PC-3 (cell line): Measurements from ENCODE around the gene AGAP3. TPM values are rescaled to one million over a fixed set of nuclear protein-coding genes. Genes with fewer than 3 reads are reported as not detected.

Experiments
- ATAC-seq: fragments of 200-7000 bp; cut with Tn5 transposase; 2 replicates; pipeline ENCODE4 v1.9.1; 2020; ENCODE audit warnings: mild to moderate bottlenecking, moderate library complexity
- BruUV-seq: library from RNA; stranded (reverse); fragments of 400-500 nt; replicated peaks from 2 replicates; lab custom pipeline; 2021; lab: Mats Ljungman, UMichigan
- CTCF ChIA-PET: fragments of 300-600 bp; sonication (Branson Sonifier 250); formaldehyde crosslinking; loops from one replicate; lab custom pipeline; 2022; ENCODE audit warnings: antibody characterized with exemption; lab: Charles Lee
- POLR2A ChIA-PET: fragments of 300-600 bp; sonication (Branson Sonifier 250); formaldehyde crosslinking; loops from one replicate; lab custom pipeline; 2022; ENCODE audit warnings: antibody characterized with exemption; ENCODE audit not compliant: unreplicated experiment; lab: Charles Lee
- DNase-seq: peaks from one replicate; pipeline ENCODE4 v3.0.0-alpha.2; 2015
- H2AFZ ChIP-seq: fragments of 300-600 bp; sonication (generic); 2 replicates; pipeline ENCODE4 v1.6.0; 2016; ENCODE audit warnings: antibody characterized with exemption, low read length
- H3F3A ChIP-seq: fragments of 300-600 bp; sonication (generic); one replicate; pipeline ENCODE4 v1.6.0; 2017; ENCODE audit warnings: antibody characterized with exemption, low read length, control low read depth, mild to moderate bottlenecking; ENCODE audit not compliant: unreplicated experiment
- H3K27ac ChIP-seq: fragments of 300-600 bp; sonication (generic); 2 replicates; pipeline ENCODE4 v1.5.1; 2016; ENCODE audit warnings: mild to moderate bottlenecking, low read length
- H3K27me3 ChIP-seq: fragments of 300-600 bp; sonication (generic); 2 replicates; pipeline ENCODE4 v1.6.1; 2016; ENCODE audit warnings: low read length, mixed read lengths
- H3K36me3 ChIP-seq: fragments of 300-600 bp; sonication (generic); 2 replicates; pipeline ENCODE4 v1.6.1; 2016; ENCODE audit warnings: low read depth, mixed run types, low read length, mixed read lengths
- H3K4me1 ChIP-seq: fragments of 300-600 bp; sonication (generic); 2 replicates; pipeline ENCODE4 v1.5.1; 2016; ENCODE audit warnings: low read length; ENCODE audit not compliant: insufficient read depth
- H3K4me2 ChIP-seq: fragments of 300-600 bp; sonication (generic); 2 replicates; pipeline ENCODE4 v1.6.0; 2016; ENCODE audit warnings: low read length
- H3K4me3 ChIP-seq: fragments of 300-600 bp; sonication (generic); 2 replicates; pipeline ENCODE4 v1.5.1; 2016; ENCODE audit warnings: mild to moderate bottlenecking, low read length, mixed read lengths
- H3K79me2 ChIP-seq: fragments of 300-600 bp; sonication (generic); 2 replicates; pipeline ENCODE4 v1.6.1; 2017; ENCODE audit warnings: low read length, mixed read lengths
- H3K9ac ChIP-seq: fragments of 300-600 bp; sonication (generic); 2 replicates; pipeline ENCODE4 v1.6.0; 2016; ENCODE audit warnings: mild to moderate bottlenecking, low read length
- H3K9me2 ChIP-seq: fragments of 300-600 bp; sonication (generic); replicated peaks from 2 replicates; pipeline ENCODE4 v1.6.1; 2016; ENCODE audit warnings: mixed run types, low read length, mixed read lengths
- H3K9me3 ChIP-seq: fragments of 300-600 bp; sonication (generic); 2 replicates; pipeline ENCODE4 v1.6.1; 2016; ENCODE audit warnings: low read length, mixed read lengths
- H4K20me1 ChIP-seq: fragments of 300-600 bp; sonication (generic); 2 replicates; pipeline ENCODE4 v1.6.1; 2016; ENCODE audit warnings: low read length, mixed read lengths
- CTCF ChIP-seq: fragments of 300-600 bp; sonication (generic); conservative IDR thresholded peaks from 2 replicates; pipeline ENCODE4 v1.5.1; 2017; ENCODE audit warnings: antibody characterized with exemption, low read depth, mild to moderate bottlenecking, low read length
- EZH2 ChIP-seq: fragments of 300-600 bp; sonication (generic); IDR thresholded peaks from one replicate; pipeline ENCODE4 v1.6.1; 2017; ENCODE audit warnings: antibody characterized with exemption, mild to moderate bottlenecking, low read length; ENCODE audit not compliant: unreplicated experiment
- EZH2phosphoT487 ChIP-seq: fragments of 300-600 bp; sonication (generic); IDR thresholded peaks from 2 replicates; pipeline ENCODE4 v1.6.1; 2018; ENCODE audit warnings: mild to moderate bottlenecking, antibody characterized with exemption, low read length, borderline replicate concordance
- intact Hi-C: fragments of 100-400 bp; cut with micrococcal nuclease; formaldehyde crosslinking; loops from 2 replicates; pipeline ENCODE4 v1.9.0; 2023
- total RNA-seq: library from RNA; depleted of rRNA; stranded (reverse); fragments of >200 nt; gene quantifications from 2 replicates; pipeline ENCODE4 v1.2.3, GENCODE V29; 2014

AGAP3 gene
- total RNA-seq, 1 experiment from 2014 or later, result 53.5 TPM

- Histone ChIP-seq H3K36me3 (no peaks in the 10 kb centered on the region), H3K9me3 (no peaks in the 10 kb centered on the region), H3K27ac (no peak overlapping the region), H3K27me3 (no peaks in the 10 kb centered on the region), H3K4me3 (no peak overlapping the region), H2AFZ (no peak overlapping the region), H3F3A (no peaks in the 10 kb centered on the region), H3K4me2 (no peak overlapping the region), H4K20me1 (peaks cover 5% of the 10 kb centered on the region; the same call in 1 of the 2 replicates), H3K4me1 (no peaks in the 10 kb centered on the region), H3K9me2 (no peaks in the 10 kb centered on the region), H3K79me2 (peaks cover 88% of the 10 kb centered on the region), H3K9ac (no peak overlapping the region)
- intact Hi-C loops, result no loop called here
- BruUV-seq, result no TSS peak
- CTCF ChIA-PET, result no interaction called here
- POLR2A ChIA-PET, result no interaction called here
- ATAC-seq (no peak), DNase-seq (no peak)
- TF ChIP-seq EZH2 (no peak), CTCF (no peak), EZH2phosphoT487 (no peak)
These were observed 13.4 kb downstream of the AGAP3 start for GRCh38 chr7:151099486-151100211.

DNA sequence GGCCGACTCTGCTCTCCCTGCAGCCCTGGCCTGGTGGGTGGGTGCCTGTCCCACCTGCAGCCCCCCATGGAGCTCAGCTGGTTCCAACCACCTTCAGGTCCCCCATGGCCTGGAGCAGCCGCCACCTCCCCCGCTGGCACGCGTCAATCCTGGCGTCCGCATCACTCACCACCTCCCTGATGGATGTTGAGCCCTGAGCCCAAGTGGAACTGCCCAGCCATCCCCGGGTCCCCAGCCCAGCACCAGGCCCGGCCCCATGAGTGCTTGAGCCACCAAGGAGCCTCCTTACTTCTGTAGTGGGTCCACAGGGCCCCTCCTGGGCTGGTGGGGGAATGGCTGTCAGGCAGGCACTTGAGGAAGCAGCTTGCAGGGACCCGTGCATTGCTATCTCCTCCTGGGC lies 14.6 kb downstream of the AGAP3 start:
- Histone ChIP-seq H2AFZ (no peak overlapping the region), H3K4me1 (no peaks in the 10 kb centered on the region), H3K9ac (no peak overlapping the region), H3K36me3 (no peaks in the 10 kb centered on the region), H3K4me3 (no peak overlapping the region), H4K20me1 (peaks cover 1% of the 10 kb centered on the region; the same call in 1 of the 2 replicates), H3K27me3 (no peaks in the 10 kb centered on the region), H3K79me2 (peaks cover 80% of the 10 kb centered on the region), H3K9me2 (no peaks in the 10 kb centered on the region), H3K4me2 (no peak overlapping the region), H3K9me3 (no peaks in the 10 kb centered on the region), H3K27ac (no peak overlapping the region), H3F3A (no peaks in the 10 kb centered on the region)
- no peak for DNase-seq
- BruUV-seq, result no TSS peak
- ChIA-PET POLR2A (no interaction called here), CTCF (no interaction called here)
- ATAC-seq, result no peak
- intact Hi-C loops, result no loop called here
- TF ChIP-seq CTCF (no peak), EZH2phosphoT487 (no peak), EZH2 (no peak)

GRCh38 chr7:151101621-151102396 lies 15.5 kb downstream of the AGAP3 start:
- H3K79me2 ChIP-seq, result peaks cover 73% of the 10 kb centered on the region
- ChIA-PET CTCF (no interaction called here), POLR2A (no interaction called here)
- H3K4me2 ChIP-seq, result no peak overlapping the region
- no peak overlapping the region for H3K4me3 ChIP-seq
- no peak overlapping the region for H3K9ac ChIP-seq
- intact Hi-C loops, result no loop called here
- H3K9me2 ChIP-seq, result no peaks in the 10 kb centered on the region
- H2AFZ ChIP-seq, result no peak overlapping the region
- no TSS peak for BruUV-seq
- DNase-seq (no peak), ATAC-seq (no peak)
- no peaks in the 10 kb centered on the region for H4K20me1 ChIP-seq
- no peaks in the 10 kb centered on the region for H3F3A ChIP-seq
- no peaks in the 10 kb centered on the region for H3K27me3 ChIP-seq
- H3K4me1 ChIP-seq, result no peaks in the 10 kb centered on the region
- TF ChIP-seq EZH2phosphoT487 (no peak), EZH2 (no peak), CTCF (no peak)
- H3K36me3 ChIP-seq, result no peaks in the 10 kb centered on the region
- H3K9me3 ChIP-seq, result no peaks in the 10 kb centered on the region
- no peak overlapping the region for H3K27ac ChIP-seq
